ENCODE results near the gene NCAPD2.

Gene NCAPD2

DNA sequence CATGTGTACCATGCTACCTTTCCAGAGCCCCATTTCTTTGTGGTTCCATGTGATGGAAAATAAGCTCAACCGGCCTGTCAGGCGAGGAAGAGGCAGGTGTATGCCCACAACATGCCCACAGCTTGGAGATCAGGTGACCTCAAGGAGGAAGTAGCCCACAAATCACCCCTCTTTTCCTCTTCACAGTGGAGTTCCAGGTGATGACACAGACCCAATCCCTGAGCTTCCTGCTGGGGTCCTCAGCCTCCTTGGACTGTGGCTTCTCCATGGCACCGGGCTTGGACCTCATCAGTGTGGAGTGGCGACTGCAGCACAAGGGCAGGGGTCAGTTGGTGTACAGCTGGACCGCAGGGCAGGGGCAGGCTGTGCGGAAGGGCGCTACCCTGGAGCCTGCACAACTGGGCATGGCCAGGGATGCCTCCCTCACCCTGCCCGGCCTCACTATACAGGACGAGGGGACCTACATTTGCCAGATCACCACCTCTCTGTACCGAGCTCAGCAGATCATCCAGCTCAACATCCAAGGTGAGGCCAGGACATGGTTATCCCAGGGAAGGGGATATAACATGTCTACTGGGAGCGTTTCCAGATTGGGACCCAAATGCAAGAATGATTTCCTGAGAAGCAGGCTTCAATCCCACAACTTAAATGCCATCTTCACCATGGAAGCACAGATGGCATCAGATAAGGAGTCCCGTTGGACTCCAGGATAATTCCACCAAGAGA is 36.5 kb upstream of the NCAPD2 start:
- POLR2A ChIA-PET: interaction anchor here (0.9 to 1.9 kb wide), 2 partner anchors 9 to 13 kb away, joined by 3 to 8 read pairs; partner anchors contain the start of gene VAMP1
- Histone ChIP-seq H3K4me3 (ENCODE audit: low read depth, low read length) (no peak overlapping the region), H3K36me3 (ENCODE audit: control insufficient read depth in 2 of 2, insufficient read depth in 1 of 2, low read length in 2 of 2) (peaks cover 0 to 33% of the 10 kb centered on the region in 2 experiments; a peak in 1 of 3 replicates), H3K27ac (ENCODE audit: extremely low read depth, low read depth, low read length) (no peak overlapping the region), H3K4me1 (ENCODE audit: control insufficient read depth, insufficient read depth, low read length) (no peaks in the 10 kb centered on the region), H3K9me3 (ENCODE audit: control insufficient read depth, insufficient read depth, low read depth, low read length) (no peaks in the 10 kb centered on the region)
- TF ChIP-seq, protein P1, sequence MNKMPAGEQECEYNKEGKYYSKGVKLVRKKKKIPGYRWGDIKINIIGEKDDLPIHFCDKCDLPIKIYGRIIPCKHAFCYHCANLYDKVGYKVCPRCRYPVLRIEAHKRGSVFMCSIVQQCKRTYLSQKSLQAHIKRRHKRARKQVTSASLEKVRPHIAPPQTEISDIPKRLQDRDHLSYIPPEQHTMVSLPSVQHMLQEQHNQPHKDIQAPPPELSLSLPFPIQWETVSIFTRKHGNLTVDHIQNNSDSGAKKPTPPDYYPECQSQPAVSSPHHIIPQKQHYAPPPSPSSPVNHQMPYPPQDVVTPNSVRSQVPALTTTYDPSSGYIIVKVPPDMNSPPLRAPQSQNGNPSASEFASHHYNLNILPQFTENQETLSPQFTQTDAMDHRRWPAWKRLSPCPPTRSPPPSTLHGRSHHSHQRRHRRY (tag by site-specific recombination; IDR thresholded peaks at IDR 0.05): no peak
- TF ChIP-seq ZNF350 (tag by site-specific recombination; IDR thresholded peaks at IDR 0.05): no peak
- TF ChIP-seq ZNF239 (tag by site-specific recombination; IDR thresholded peaks at IDR 0.05): no peak
- TF ChIP-seq ZBTB8A (tag by site-specific recombination; IDR thresholded peaks at IDR 0.05): no peak
- no peak for TF ChIP-seq ZNF544 (tag by site-specific recombination; IDR thresholded peaks at IDR 0.05)
- no peak for TF ChIP-seq GLI2 (tag by site-specific recombination; IDR thresholded peaks at IDR 0.05; ENCODE audit: borderline replicate concordance, low read depth)
- TF ChIP-seq, protein P2, sequence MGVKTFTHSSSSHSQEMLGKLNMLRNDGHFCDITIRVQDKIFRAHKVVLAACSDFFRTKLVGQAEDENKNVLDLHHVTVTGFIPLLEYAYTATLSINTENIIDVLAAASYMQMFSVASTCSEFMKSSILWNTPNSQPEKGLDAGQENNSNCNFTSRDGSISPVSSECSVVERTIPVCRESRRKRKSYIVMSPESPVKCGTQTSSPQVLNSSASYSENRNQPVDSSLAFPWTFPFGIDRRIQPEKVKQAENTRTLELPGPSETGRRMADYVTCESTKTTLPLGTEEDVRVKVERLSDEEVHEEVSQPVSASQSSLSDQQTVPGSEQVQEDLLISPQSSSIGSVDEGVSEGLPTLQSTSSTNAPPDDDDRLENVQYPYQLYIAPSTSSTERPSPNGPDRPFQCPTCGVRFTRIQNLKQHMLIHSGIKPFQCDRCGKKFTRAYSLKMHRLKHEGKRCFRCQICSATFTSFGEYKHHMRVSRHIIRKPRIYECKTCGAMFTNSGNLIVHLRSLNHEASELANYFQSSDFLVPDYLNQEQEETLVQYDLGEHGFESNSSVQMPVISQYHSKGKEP (tag by site-specific recombination; IDR thresholded peaks at IDR 0.05): no peak
- no peak for TF ChIP-seq ZNF580 (tag by site-specific recombination; IDR thresholded peaks at IDR 0.05)
- CTCF ChIA-PET: interaction anchor here (0.7 to 2.8 kb wide), 3 partner anchors 8 to 15 kb away, joined by 3 to 28 read pairs (median 4); no protein-coding TSS in a partner anchor

DNA sequence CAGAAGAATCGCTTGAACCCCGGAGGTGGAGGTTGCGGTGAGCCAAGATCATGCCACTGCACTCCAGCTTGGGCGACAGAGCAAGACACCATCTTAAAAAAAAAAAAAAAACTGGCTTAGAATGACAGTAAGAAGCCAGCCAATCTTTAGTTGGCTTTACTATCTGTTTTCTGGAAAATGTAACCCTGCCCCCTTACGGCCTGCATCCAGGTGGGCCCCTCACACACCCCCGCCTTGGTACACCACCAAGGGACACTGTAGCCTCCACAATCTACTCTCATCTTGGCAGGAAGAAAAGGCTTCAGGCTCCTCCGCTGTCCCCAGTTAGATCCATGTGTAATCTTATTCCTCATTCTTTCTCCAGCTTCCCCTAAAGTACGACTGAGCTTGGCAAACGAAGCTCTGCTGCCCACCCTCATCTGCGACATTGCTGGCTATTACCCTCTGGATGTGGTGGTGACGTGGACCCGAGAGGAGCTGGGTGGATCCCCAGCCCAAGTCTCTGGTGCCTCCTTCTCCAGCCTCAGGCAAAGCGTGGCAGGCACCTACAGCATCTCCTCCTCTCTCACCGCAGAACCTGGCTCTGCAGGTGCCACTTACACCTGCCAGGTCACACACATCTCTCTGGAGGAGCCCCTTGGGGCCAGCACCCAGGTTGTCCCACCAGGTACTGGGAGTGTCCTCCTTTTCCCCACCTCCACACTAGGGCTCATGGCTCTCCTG is 35.5 kb upstream of the NCAPD2 start:
- Histone ChIP-seq H3K36me3 (ENCODE audit: control insufficient read depth in 2 of 2, insufficient read depth in 1 of 2, low read length in 2 of 2) (peaks cover 0 to 44% of the 10 kb centered on the region in 2 experiments; a peak in 1 of 3 replicates), H3K27ac (ENCODE audit: extremely low read depth, low read depth, low read length) (no peak overlapping the region), H3K4me1 (ENCODE audit: control insufficient read depth, insufficient read depth, low read length) (no peaks in the 10 kb centered on the region), H3K9me3 (ENCODE audit: control insufficient read depth, insufficient read depth, low read depth, low read length) (no peaks in the 10 kb centered on the region), H3K4me3 (ENCODE audit: low read depth, low read length) (no peak overlapping the region)
- CTCF ChIA-PET: interaction anchor here (0.5 to 1.2 kb wide), 4 partner anchors 35 to 470 kb away, joined by 3 to 5 read pairs (median 3); partner anchors contain the start of gene SCNN1A
- POLR2A ChIA-PET: interaction anchor here (1.4 to 4.3 kb wide), 3 partner anchors 12 to 113 kb away, joined by 4 to 40 read pairs (median 4); partner anchors contain the start of gene VAMP1
- TF ChIP-seq ZNF202 (tag by site-specific recombination; IDR thresholded peaks at IDR 0.05; ENCODE audit: borderline replicate concordance) (no peak), ZNF112 (tag by site-specific recombination; IDR thresholded peaks at IDR 0.05) (no peak), ZNF791 (tag by site-specific recombination; IDR thresholded peaks at IDR 0.05) (no peak), ZBTB6 (tag by site-specific recombination; IDR thresholded peaks at IDR 0.05) (no peak), ZNF785 (tag by site-specific recombination; IDR thresholded peaks at IDR 0.05) (no peak), ZBTB49 (tag by site-specific recombination; IDR thresholded peaks at IDR 0.05; ENCODE audit: low read depth) (no peak), ZBTB8A (tag by site-specific recombination; IDR thresholded peaks at IDR 0.05) (no peak)
